HEK293T (cell line): ENCODE data around the gene C3.

ENCODE experiments used
- BHLHE40 ChIP-seq: fragments of 450-650 bp; IDR thresholded peaks from 2 replicates; pipeline ENCODE4 v1.6.1; 2016; ENCODE audit warnings: mild to moderate bottlenecking, moderate library complexity, borderline replicate concordance
- ELF4 ChIP-seq: fragments of 450-650 bp; IDR thresholded peaks from 2 replicates; pipeline ENCODE4 v1.6.1; 2017; ENCODE audit warnings: antibody characterized with exemption
- L3MBTL2 ChIP-seq: fragments of 450-650 bp; conservative IDR thresholded peaks from 2 replicates; pipeline ENCODE4 v1.6.1; 2016; ENCODE audit warnings: mild to moderate bottlenecking
- NFRKB ChIP-seq: fragments of 450-650 bp; IDR thresholded peaks from 2 replicates; pipeline ENCODE4 v1.6.1; 2016; ENCODE audit warnings: mild to moderate bottlenecking, moderate library complexity
- TARDBP ChIP-seq: fragments of 450-650 bp; IDR thresholded peaks from 2 replicates; pipeline ENCODE4 v1.6.1; 2016

GRCh38 chr19:6649185-6649584 is 71.3 kb downstream of the C3 start:
- no peak for TF ChIP-seq TARDBP
- TF ChIP-seq ELF4 = no peak
- TF ChIP-seq BHLHE40 = no peak
- no peak for TF ChIP-seq NFRKB
- no peak for TF ChIP-seq L3MBTL2
